Osteoblast (primary cell): ENCODE data around the gene REEP6. TPM values are rescaled to one million over a fixed set of nuclear protein-coding genes. Genes with fewer than 3 reads are reported as not detected.

Source experiments
- DNase-seq: peaks from one replicate; pipeline ENCODE4 v3.0.0; 2011; ENCODE audit warnings: low spot score, mixed read lengths; ENCODE audit not compliant: insufficient read length; ENCODE audit errors: missing footprints
- H2AFZ ChIP-seq: 2 replicates; pipeline ENCODE4 v1.6.0; 2011; ENCODE audit warnings: mild to moderate bottlenecking, low read length
- H3K27ac ChIP-seq: 2 replicates; pipeline ENCODE4 v1.5.1; 2011; ENCODE audit warnings: mild to moderate bottlenecking, low read depth, low read length, moderate library complexity
- H3K27me3 ChIP-seq: 2 replicates; pipeline ENCODE4 v1.6.0; 2012; ENCODE audit warnings: mild to moderate bottlenecking, control low read depth, inconsistent platforms, low read length, moderate library complexity; ENCODE audit not compliant: insufficient read depth
- H3K36me3 ChIP-seq: 2 replicates; pipeline ENCODE4 v1.5.1; 2011; ENCODE audit warnings: mild to moderate bottlenecking, low read length, control low read depth, moderate library complexity; ENCODE audit not compliant: insufficient read depth
- H3K4me1 ChIP-seq: 2 replicates; pipeline ENCODE4 v1.5.1; 2011; ENCODE audit warnings: mild to moderate bottlenecking, low read length, control low read depth, moderate library complexity; ENCODE audit not compliant: insufficient read depth
- H3K4me2 ChIP-seq: 2 replicates; pipeline ENCODE4 v1.6.0; 2011; ENCODE audit warnings: mild to moderate bottlenecking, low read length; ENCODE audit not compliant: insufficient read depth
- H3K4me3 ChIP-seq: fragments of 200-600 bp; sonication (generic); 3 replicates; pipeline ENCODE4 v1.5.1; 2012; ENCODE audit warnings: mild to moderate bottlenecking, low read length, inconsistent platforms; ENCODE audit not compliant: insufficient read depth
- H3K79me2 ChIP-seq: 2 replicates; pipeline ENCODE4 v1.6.0; 2012; ENCODE audit warnings: mild to moderate bottlenecking, low read length, control low read depth, inconsistent platforms; ENCODE audit not compliant: insufficient read depth
- H3K9me3 ChIP-seq: 2 replicates; pipeline ENCODE4 v1.5.1; 2011; ENCODE audit warnings: low read depth, low read length, control low read depth
- H4K20me1 ChIP-seq: 2 replicates; pipeline ENCODE4 v1.6.0; 2012; ENCODE audit warnings: mild to moderate bottlenecking, low read length, control low read depth; ENCODE audit not compliant: insufficient read depth
- total RNA-seq: library from RNA; depleted of rRNA; stranded (reverse); fragments of >200 nt; gene quantifications from 2 replicates; pipeline ENCODE4 v1.2.3, GENCODE V29; 2012
- TF ChIP-seq, protein P1 (sequence below): IDR thresholded peaks from 2 replicates; pipeline ENCODE4 v1.5.1; 2011; ENCODE audit warnings: mild to moderate bottlenecking, low read depth, low read length, moderate library complexity; ENCODE audit errors: extremely low read depth

REEP6 gene
- total RNA-seq, 1 donor, result 1.8 TPM

- Histone ChIP-seq H3K9me3 (no peaks in the 10 kb centered on the region), H3K27ac (no peak overlapping the region), H3K4me3 (no peak overlapping the region), H4K20me1 (peaks cover under 1% of the 10 kb centered on the region), H3K36me3 (no peaks in the 10 kb centered on the region), H3K27me3 (no peaks in the 10 kb centered on the region), H3K79me2 (peaks cover 12% of the 10 kb centered on the region), H3K4me1 (peaks cover 8% of the 10 kb centered on the region), H3K4me2 (no peak overlapping the region), H2AFZ (no peak overlapping the region)
- TF ChIP-seq, protein P1, sequence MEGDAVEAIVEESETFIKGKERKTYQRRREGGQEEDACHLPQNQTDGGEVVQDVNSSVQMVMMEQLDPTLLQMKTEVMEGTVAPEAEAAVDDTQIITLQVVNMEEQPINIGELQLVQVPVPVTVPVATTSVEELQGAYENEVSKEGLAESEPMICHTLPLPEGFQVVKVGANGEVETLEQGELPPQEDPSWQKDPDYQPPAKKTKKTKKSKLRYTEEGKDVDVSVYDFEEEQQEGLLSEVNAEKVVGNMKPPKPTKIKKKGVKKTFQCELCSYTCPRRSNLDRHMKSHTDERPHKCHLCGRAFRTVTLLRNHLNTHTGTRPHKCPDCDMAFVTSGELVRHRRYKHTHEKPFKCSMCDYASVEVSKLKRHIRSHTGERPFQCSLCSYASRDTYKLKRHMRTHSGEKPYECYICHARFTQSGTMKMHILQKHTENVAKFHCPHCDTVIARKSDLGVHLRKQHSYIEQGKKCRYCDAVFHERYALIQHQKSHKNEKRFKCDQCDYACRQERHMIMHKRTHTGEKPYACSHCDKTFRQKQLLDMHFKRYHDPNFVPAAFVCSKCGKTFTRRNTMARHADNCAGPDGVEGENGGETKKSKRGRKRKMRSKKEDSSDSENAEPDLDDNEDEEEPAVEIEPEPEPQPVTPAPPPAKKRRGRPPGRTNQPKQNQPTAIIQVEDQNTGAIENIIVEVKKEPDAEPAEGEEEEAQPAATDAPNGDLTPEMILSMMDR, result no peak
- DNase-seq, result peak; percentile 94
Measured at GRCh38 chr19:1482361-1483130, 8.4 kb upstream of the REEP6 start.

- Histone ChIP-seq H3K4me1 (peaks cover 4% of the 10 kb centered on the region), H3K79me2 (peaks cover 6% of the 10 kb centered on the region), H4K20me1 (no peaks in the 10 kb centered on the region), H3K4me2 (no peak overlapping the region), H3K27ac (no peak overlapping the region), H2AFZ (no peak overlapping the region), H3K27me3 (no peaks in the 10 kb centered on the region), H3K4me3 (no peak overlapping the region), H3K9me3 (no peaks in the 10 kb centered on the region), H3K36me3 (no peaks in the 10 kb centered on the region)
- DNase-seq, result peak; percentile 73
- TF ChIP-seq, protein P1, result no peak
Measured at GRCh38 chr19:1483131-1483978, 7.6 kb upstream of the REEP6 start.

DNA sequence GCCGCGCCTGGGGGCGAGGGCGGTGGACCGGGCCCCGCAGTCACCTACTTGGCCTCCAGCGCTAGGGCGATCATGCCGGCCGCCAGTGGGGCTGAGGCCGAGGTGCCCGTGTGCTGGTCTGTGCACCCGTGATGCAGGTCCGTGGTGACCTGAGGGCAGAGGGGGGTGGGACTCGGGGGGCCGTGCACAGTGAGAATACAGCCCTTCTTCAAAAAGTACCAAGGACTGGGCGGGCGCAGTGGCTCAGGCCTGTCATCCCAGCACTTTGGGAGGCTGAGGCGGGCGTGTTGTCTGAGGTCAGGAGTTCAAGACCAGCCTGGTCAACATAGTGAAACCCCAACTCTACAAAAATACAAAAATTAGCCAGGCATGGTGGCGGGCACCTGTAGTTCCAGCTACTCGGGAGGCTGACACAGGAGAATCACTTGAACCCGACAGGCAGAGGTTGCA, 7.0 kb upstream of the REEP6 start:
- H3K36me3 ChIP-seq, result no peaks in the 10 kb centered on the region
- DNase-seq, result no peak
- no peaks in the 10 kb centered on the region for H3K79me2 ChIP-seq
- H3K4me3 ChIP-seq, result no peak overlapping the region
- no peaks in the 10 kb centered on the region for H3K27me3 ChIP-seq
- no peak overlapping the region for H3K27ac ChIP-seq
- H4K20me1 ChIP-seq, result no peaks in the 10 kb centered on the region
- H3K4me1 ChIP-seq, result peaks cover 4% of the 10 kb centered on the region
- TF ChIP-seq, protein P1, result no peak
- no peak overlapping the region for H3K4me2 ChIP-seq
- no peak overlapping the region for H2AFZ ChIP-seq
- H3K9me3 ChIP-seq, result no peaks in the 10 kb centered on the region
